ENCODE measurements around the gene ABI3. TPM values are rescaled to one million over a fixed set of nuclear protein-coding genes. Genes with fewer than 3 reads are reported as not detected.
A peak's percentile ranks its signal among the peaks of the same experiment; 100 is the strongest.

The ABI3 gene
- total and polyA plus RNA-seq, 2 donors (not counting 1 experiment from before 2014, with no cell fraction given), result 15.6 to 23.3 TPM

- peak overlapping the region; percentile 90 for H3K9ac ChIP-seq (ENCODE audit: low read length)
- WGBS (ENCODE audit: insufficient coverage), result under 1% methylated on average over 15 of the region's 21 CpGs
- intact Hi-C loops (cut with micrococcal nuclease), result loop anchor here (10.0 kb wide), 2 partner anchors 481 to 1089 kb away; partner anchors contain the start of genes CBX1, SNX11 and SPOP
- ATAC-seq (ENCODE audit: low read depth) (peak; percentile 9), DNase-seq (peak; percentile 87)
- Mint-ChIP-seq H3K4me1 (peaks cover 32% of the 10 kb centered on the region), H3K9me3 (ENCODE audit: insufficient read depth) (no peaks in the 10 kb centered on the region), H3K27ac (peak overlapping the region; percentile 97), H3K4me3 (peak overlapping the region; percentile 93), H3K27me3 (no peaks in the 10 kb centered on the region)
- no peaks in the 10 kb centered on the region for H3K79me2 ChIP-seq (ENCODE audit: control insufficient read depth, insufficient read depth, low read length)
- H2AFZ ChIP-seq (ENCODE audit: insufficient read depth, low read depth, low read length, poor library complexity, severe bottlenecking), result peak overlapping the region; percentile 98
- H3K4me3 ChIP-seq (ENCODE audit: control extremely low read depth in 1 of 5, extremely low read depth in 1 of 5, insufficient read depth in 1 of 5, low read depth in 2 of 5, low read length in 4 of 5), result peak overlapping the region; percentile 50 to 95 (median 88)
- CTCF ChIA-PET, result interaction anchor here (0.6 to 7.6 kb wide), 7 partner anchors 9 to 64 kb away, joined by 3 to 162 read pairs (median 7); partner anchors contain the start of genes ABI3, GNGT2 and PHOSPHO1
- H4K20me1 ChIP-seq (ENCODE audit: control insufficient read depth, insufficient read depth, low read length, poor library complexity, severe bottlenecking), result no peaks in the 10 kb centered on the region
- no peaks in the 10 kb centered on the region for H3K36me3 ChIP-seq (replicated peaks in 1 of 2; ENCODE audit: control extremely low read depth in 1 of 2, control insufficient read depth in 1 of 2, extremely low read depth in 1 of 2, insufficient read depth in 2 of 2, low read length in 1 of 2)
- TF ChIP-seq EZH2 (IDR thresholded peaks at IDR 0.05; ENCODE audit: borderline replicate concordance, insufficient read depth, low read depth, low read length, poor library complexity, severe bottlenecking) (no peak), CTCF (IDR thresholded peaks at IDR 0.05) (peak; percentile 10)
- H3K9me3 ChIP-seq (ENCODE audit: control extremely low read depth in 1 of 3, control insufficient read depth in 2 of 3, insufficient read depth in 1 of 3, low read length in 2 of 3), result no peaks in the 10 kb centered on the region
- peaks cover 11 to 23% of the 10 kb centered on the region in 2 donors for H3K4me1 ChIP-seq (ENCODE audit: control insufficient read depth in 2 of 2, insufficient read depth in 2 of 2, low read length in 2 of 2)
- peak overlapping the region; percentile 92 to 95 for H3K27ac ChIP-seq (ENCODE audit: low read length in 2 of 2)
- no peaks in the 10 kb centered on the region for H3K27me3 ChIP-seq (replicated peaks in 1 of 4; ENCODE audit: control extremely low read depth in 1 of 4, control insufficient read depth in 3 of 4, insufficient read depth in 4 of 4, low read length in 3 of 4)
- peak overlapping the region; percentile 95 for H3K4me2 ChIP-seq (replicated peaks; ENCODE audit: low read depth, low read length, poor library complexity, severe bottlenecking)
- POLR2A ChIA-PET, result interaction anchor here (0.6 to 4.1 kb wide), 7 partner anchors 17 to 190 kb away, joined by 4 to 45 read pairs (median 5); partner anchors contain the start of genes ABI3 and GNGT2
These were observed 16.8 kb upstream of the ABI3 start for GRCh38 chr17:49193513-49194296.

GRCh38 chr17:49194297-49194607 lies 16.3 kb upstream of the ABI3 start:
- POLR2A ChIA-PET, result interaction anchor here (0.6 to 4.1 kb wide), 7 partner anchors 16 to 263 kb away, joined by 4 to 45 read pairs (median 5); partner anchors contain the start of genes ABI3 and GNGT2
- TF ChIP-seq CTCF (IDR thresholded peaks at IDR 0.05), result no peak
- no peak for TF ChIP-seq EZH2 (IDR thresholded peaks at IDR 0.05; ENCODE audit: borderline replicate concordance, insufficient read depth, low read depth, low read length, poor library complexity, severe bottlenecking)
- Histone ChIP-seq H2AFZ (ENCODE audit: insufficient read depth, low read depth, low read length, poor library complexity, severe bottlenecking) (no peak overlapping the region), H3K9me3 (ENCODE audit: control extremely low read depth in 1 of 3, control insufficient read depth in 2 of 3, insufficient read depth in 1 of 3, low read length in 2 of 3) (no peaks in the 10 kb centered on the region), H3K27me3 (replicated peaks in 1 of 4; ENCODE audit: control extremely low read depth in 1 of 4, control insufficient read depth in 3 of 4, insufficient read depth in 4 of 4, low read length in 3 of 4) (no peaks in the 10 kb centered on the region), H3K4me3 (ENCODE audit: control extremely low read depth in 1 of 5, extremely low read depth in 1 of 5, insufficient read depth in 1 of 5, low read depth in 2 of 5, low read length in 4 of 5) (peak overlapping the region in 1 of 5 experiments; percentile 89), H3K9ac (ENCODE audit: low read length) (peak overlapping the region; percentile 90), H3K27ac (ENCODE audit: low read length in 2 of 2) (no peak overlapping the region), H4K20me1 (ENCODE audit: control insufficient read depth, insufficient read depth, low read length, poor library complexity, severe bottlenecking) (no peaks in the 10 kb centered on the region), H3K79me2 (ENCODE audit: control insufficient read depth, insufficient read depth, low read length) (no peaks in the 10 kb centered on the region), H3K4me2 (replicated peaks; ENCODE audit: low read depth, low read length, poor library complexity, severe bottlenecking) (peak overlapping the region; percentile 95), H3K36me3 (replicated peaks in 1 of 2; ENCODE audit: control extremely low read depth in 1 of 2, control insufficient read depth in 1 of 2, extremely low read depth in 1 of 2, insufficient read depth in 2 of 2, low read length in 1 of 2) (no peaks in the 10 kb centered on the region), H3K4me1 (ENCODE audit: control insufficient read depth in 2 of 2, insufficient read depth in 2 of 2, low read length in 2 of 2) (peaks cover 11 to 23% of the 10 kb centered on the region in 2 donors)
- 38% methylated on average over 1 of the region's 3 CpGs for WGBS (ENCODE audit: insufficient coverage)
- peak overlapping the region; percentile 97 for H3K27ac Mint-ChIP-seq
- no peaks in the 10 kb centered on the region for H3K9me3 Mint-ChIP-seq (ENCODE audit: insufficient read depth)
- ATAC-seq (ENCODE audit: low read depth) (no peak), DNase-seq (no peak)
- H3K4me1 Mint-ChIP-seq, result peaks cover 32% of the 10 kb centered on the region
- intact Hi-C loops (cut with micrococcal nuclease), result loop anchor here (10.0 kb wide), 2 partner anchors 481 to 1089 kb away; partner anchors contain the start of genes CBX1, SNX11 and SPOP
- CTCF ChIA-PET, result interaction anchor here (0.6 to 7.6 kb wide), 7 partner anchors 8 to 64 kb away, joined by 3 to 162 read pairs (median 7); partner anchors contain the start of genes ABI3, GNGT2 and PHOSPHO1
- no peaks in the 10 kb centered on the region for H3K27me3 Mint-ChIP-seq
- peak overlapping the region; percentile 93 for H3K4me3 Mint-ChIP-seq
